Left lung (tissue), 14 donors: ENCODE results near the gene ACTL7A. TPM values are rescaled to one million over a fixed set of nuclear protein-coding genes. Genes with fewer than 3 reads are reported as not detected.

Experiments
- ATAC-seq: fragments of 200-7000 bp; cut with Tn5 transposase; one replicate; pipeline ENCODE4 v1.9.1; 2020; ENCODE audit warnings: moderate library complexity
- DNase-seq, 4 donors: peaks; one replicate each; pipeline ENCODE4 v3.0.0-alpha.2; 2013 to 2020
- H3K27ac ChIP-seq, 2 donors: fragments of 200-600 bp; sonication (generic) in 1 of 2; one replicate each; pipeline versions ENCODE4 v1.5.0 to v1.8.0; 2020 to 2021
- H3K27me3 ChIP-seq, 2 donors: fragments of 200-600 bp; sonication (generic) in 1 of 2; one replicate each; pipeline versions ENCODE4 v1.5.0 to v1.8.0; 2020 to 2021
- H3K36me3 ChIP-seq, 2 donors: fragments of 200-600 bp; sonication (generic) in 1 of 2; one replicate each; pipeline versions ENCODE4 v1.5.0 to v1.8.0; 2020 to 2021
- H3K4me1 ChIP-seq, 2 donors: fragments of 200-600 bp; one replicate each; pipeline ENCODE4 v1.8.0; 2021
- H3K4me3 ChIP-seq, 2 donors: fragments of 200-600 bp; sonication (generic) in 1 of 2; one replicate each; pipeline versions ENCODE4 v1.5.0 to v1.8.0; 2020 to 2021; ENCODE audit warnings: mild to moderate bottlenecking in 1 of 2
- H3K9me3 ChIP-seq, 2 donors: fragments of 200-600 bp; sonication (generic) in 1 of 2; one replicate each; pipeline versions ENCODE4 v1.5.0 to v1.8.0; 2020 to 2021
- intact Hi-C, 2 donors: fragments of 100-400 bp; cut with DNase I; formaldehyde crosslinking; loops; one replicate each; pipeline versions ENCODE4 v1.11.2 to v1.14.2; 2022
- long read RNA-seq, 12 donors: library from polyadenylated mRNA in 2 of 12; unstranded in 2 of 12; transcript quantifications; one replicate each; pipeline ENCODE4 v2.0.0 and lab custom pipeline, GENCODE V29; 2019 to 2026
- polyA plus RNA-seq, 6 donors: library from polyadenylated mRNA; unstranded; fragments of 120-200 nt; gene quantifications; one replicate each; pipeline ENCODE4 v1.2.1, GENCODE V29; 2013; ENCODE audit not compliant: insufficient read length in 6 of 6
- total RNA-seq, 2 donors: library from RNA; stranded (reverse); fragmentation: NEBNext Ultra II Directional; extraction: Animal tissue kit (Norgen Biotek cat#: 25700); gene quantifications; one replicate each; pipeline ENCODE4 v1.2.1, GENCODE V29; 2021
- TF ChIP-seq, protein P1 (sequence below), 2 donors: fragments of 200-600 bp; sonication (generic) in 1 of 2; IDR thresholded peaks; one replicate each; pipeline versions ENCODE4 v1.5.0 to v1.8.0; 2021; ENCODE audit warnings: antibody characterized with exemption in 2 of 2
- donor health status: DM: no; HTN: yes; CAD: no.
- donor health status: DM: no; HTN: no; CAD: no.

ACTL7A gene, protein sequence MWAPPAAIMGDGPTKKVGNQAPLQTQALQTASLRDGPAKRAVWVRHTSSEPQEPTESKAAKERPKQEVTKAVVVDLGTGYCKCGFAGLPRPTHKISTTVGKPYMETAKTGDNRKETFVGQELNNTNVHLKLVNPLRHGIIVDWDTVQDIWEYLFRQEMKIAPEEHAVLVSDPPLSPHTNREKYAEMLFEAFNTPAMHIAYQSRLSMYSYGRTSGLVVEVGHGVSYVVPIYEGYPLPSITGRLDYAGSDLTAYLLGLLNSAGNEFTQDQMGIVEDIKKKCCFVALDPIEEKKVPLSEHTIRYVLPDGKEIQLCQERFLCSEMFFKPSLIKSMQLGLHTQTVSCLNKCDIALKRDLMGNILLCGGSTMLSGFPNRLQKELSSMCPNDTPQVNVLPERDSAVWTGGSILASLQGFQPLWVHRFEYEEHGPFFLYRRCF
- total RNA-seq, result not detected
- polyA plus RNA-seq, result not detected
- long read RNA-seq, donor 1, result 0 reads
- long read RNA-seq, donor 2, result 0 reads
- long read RNA-seq, donor 3, result 0 reads
- long read RNA-seq, donor 4, result 0 reads
- long read RNA-seq, donor 5, result 0 reads
- long read RNA-seq, donor 6, result 0 reads
- long read RNA-seq, donor 7, result 0 reads
- long read RNA-seq, donor 8, result 0 reads
- long read RNA-seq, donor 9, result 0 reads
- long read RNA-seq, donor 10, result 0 reads
- long read RNA-seq, donor 11, partial matches to known transcripts, result 0 of 1 reads
- long read RNA-seq, donor 11, other reads (novel, unspliced or antisense), result 0 of 1 reads
- long read RNA-seq, donor 12, partial matches to known transcripts, result 62 of 67 reads
- long read RNA-seq, donor 12, other reads (novel, unspliced or antisense), result 5 of 67 reads

DNA sequence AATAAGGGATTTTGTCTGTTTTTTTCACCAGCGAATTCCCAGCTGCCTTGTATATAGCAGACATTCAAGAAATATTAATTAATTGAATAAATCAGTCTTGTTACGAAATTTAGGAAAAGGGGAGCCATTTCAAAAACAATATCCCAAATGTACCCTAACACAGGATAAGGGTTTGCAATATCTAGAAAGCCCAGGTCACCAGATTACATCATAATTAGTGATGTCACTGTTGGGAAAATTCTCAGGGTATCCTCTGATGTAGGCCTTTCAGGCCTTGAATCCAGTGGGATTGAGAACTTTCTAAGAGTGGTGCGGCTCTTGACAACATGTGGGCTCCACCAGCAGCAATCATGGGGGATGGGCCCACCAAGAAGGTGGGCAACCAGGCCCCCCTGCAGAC, at the start of gene ACTL7A:
TSS of gene ACTL7A (plus strand) at position 270 of the 400 bp plus-strand sequence. CDS start at position 327, 57 bp downstream.
- TF ChIP-seq, protein P1, sequence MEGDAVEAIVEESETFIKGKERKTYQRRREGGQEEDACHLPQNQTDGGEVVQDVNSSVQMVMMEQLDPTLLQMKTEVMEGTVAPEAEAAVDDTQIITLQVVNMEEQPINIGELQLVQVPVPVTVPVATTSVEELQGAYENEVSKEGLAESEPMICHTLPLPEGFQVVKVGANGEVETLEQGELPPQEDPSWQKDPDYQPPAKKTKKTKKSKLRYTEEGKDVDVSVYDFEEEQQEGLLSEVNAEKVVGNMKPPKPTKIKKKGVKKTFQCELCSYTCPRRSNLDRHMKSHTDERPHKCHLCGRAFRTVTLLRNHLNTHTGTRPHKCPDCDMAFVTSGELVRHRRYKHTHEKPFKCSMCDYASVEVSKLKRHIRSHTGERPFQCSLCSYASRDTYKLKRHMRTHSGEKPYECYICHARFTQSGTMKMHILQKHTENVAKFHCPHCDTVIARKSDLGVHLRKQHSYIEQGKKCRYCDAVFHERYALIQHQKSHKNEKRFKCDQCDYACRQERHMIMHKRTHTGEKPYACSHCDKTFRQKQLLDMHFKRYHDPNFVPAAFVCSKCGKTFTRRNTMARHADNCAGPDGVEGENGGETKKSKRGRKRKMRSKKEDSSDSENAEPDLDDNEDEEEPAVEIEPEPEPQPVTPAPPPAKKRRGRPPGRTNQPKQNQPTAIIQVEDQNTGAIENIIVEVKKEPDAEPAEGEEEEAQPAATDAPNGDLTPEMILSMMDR (IDR thresholded peaks at IDR 0.05), result no peak
- ATAC-seq (no peak), DNase-seq (no peak)
- no peaks in the 10 kb centered on the region for H3K36me3 ChIP-seq
- H3K27me3 ChIP-seq, result no peaks in the 10 kb centered on the region
- H3K4me3 ChIP-seq, result no peak within 1 kb of the TSS
- intact Hi-C loops, result no loop called here
- no peaks in the 10 kb centered on the region for H3K4me1 ChIP-seq
- no peaks in the 10 kb centered on the region for H3K9me3 ChIP-seq
- peak within 1 kb of the TSS in 1 of 2 donors; percentile 23 for H3K27ac ChIP-seq

DNA sequence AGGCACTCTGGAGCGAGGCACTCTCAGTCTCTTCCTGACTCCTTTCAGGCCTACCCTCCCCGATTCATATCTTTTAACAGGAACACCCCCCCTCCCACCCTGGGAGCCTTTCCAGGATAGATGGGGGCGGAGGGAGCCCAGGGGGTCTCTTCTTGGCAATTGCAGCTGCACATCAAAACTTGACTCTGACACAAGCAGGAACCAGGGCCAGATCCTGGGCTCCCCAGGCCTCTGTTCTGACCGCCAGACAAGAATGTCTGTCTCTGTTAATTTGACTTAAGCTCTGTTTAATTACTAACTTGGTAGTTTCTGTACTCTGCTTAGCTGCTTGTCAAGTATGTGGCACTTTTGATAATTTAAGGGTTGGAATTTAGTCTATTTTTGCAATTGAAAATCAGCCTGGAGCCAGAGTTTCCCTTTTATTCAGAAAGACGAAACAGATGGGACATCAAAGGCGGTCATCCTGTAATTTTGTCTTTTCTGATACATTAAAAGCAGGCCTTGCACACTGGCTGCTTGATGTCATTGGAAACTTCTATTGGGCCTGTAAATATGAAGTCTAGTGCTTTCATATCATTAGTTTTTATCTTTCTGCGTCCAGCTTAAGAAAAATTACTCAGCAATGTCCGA, 49.6 kb upstream of the ACTL7A start:
- no peak overlapping the region for H3K27ac ChIP-seq
- peaks cover 5 to 18% of the 10 kb centered on the region in 2 donors for H3K4me1 ChIP-seq
- peak in 2 of 4 donors; percentile 48 to 69 for DNase-seq
- H3K4me3 ChIP-seq, result no peak overlapping the region
- TF ChIP-seq, protein P1 (IDR thresholded peaks at IDR 0.05), result no peak
- ATAC-seq, result peak; percentile 53
- H3K36me3 ChIP-seq, result no peaks in the 10 kb centered on the region
- no peaks in the 10 kb centered on the region for H3K27me3 ChIP-seq
- no peaks in the 10 kb centered on the region for H3K9me3 ChIP-seq
- intact Hi-C loops, result no loop called here

DNA sequence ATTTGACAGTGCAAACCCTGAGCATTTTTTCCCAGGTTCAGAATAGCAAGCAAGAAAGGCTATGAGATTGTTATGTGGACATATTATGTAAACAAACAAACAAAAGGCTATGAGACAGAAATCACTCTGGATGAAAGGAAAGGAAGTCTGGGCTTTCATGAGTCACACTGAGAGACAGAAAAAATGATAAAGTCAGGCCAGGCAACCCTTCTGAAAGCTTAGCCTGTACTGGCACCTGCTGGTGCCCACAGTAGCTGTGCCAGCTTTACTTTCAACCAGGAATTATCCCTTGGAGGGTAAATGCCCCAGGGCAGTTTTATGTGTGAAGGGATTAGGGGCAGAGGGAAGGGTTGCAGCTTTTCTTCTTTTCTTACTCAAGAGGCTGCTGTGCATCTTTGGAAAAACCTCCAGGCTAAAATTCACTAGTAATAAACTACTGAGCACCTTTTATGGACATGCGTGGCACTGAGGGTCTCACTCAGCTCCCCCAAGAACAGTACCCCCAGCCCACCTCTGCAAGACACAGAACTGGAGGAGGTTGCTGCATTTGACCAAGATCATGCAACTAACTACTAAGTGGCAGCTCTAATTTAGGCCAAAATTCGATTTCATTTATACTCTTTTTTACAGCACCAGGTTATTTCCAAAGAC, 48.0 kb upstream of the ACTL7A start:
- no peaks in the 10 kb centered on the region for H3K27me3 ChIP-seq
- peak in 1 of 4 donors; percentile 16 for DNase-seq
- TF ChIP-seq, protein P1 (IDR thresholded peaks at IDR 0.05), result peak; percentile 15 to 38
- ATAC-seq, result peak; percentile 78
- H3K36me3 ChIP-seq, result no peaks in the 10 kb centered on the region
- peaks cover 5 to 18% of the 10 kb centered on the region in 2 donors for H3K4me1 ChIP-seq
- H3K9me3 ChIP-seq, result no peaks in the 10 kb centered on the region
- H3K27ac ChIP-seq, result no peak overlapping the region
- no peak overlapping the region for H3K4me3 ChIP-seq
- intact Hi-C loops, result no loop called here

DNA sequence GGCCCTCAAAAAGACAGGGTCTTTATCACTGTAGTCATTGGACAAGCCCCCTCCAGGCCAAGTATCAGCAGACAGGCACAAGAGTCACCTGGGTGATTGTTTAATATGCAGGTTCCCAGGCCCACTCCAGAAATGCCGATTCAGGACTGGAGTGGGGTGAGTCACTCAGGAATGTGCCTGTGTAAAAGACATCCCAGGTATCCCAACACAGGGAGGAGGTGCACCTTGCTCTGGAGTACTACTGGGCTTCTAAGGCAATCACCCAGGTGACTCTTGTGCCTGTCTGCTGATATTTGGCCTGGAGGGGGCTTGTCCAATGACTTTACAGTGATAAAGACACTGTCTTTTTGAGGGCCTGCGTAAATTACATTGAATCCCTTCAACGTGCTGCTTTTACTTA, 46.9 kb upstream of the ACTL7A start:
- H3K27me3 ChIP-seq, result no peaks in the 10 kb centered on the region
- TF ChIP-seq, protein P1 (IDR thresholded peaks at IDR 0.05), result no peak
- no peak overlapping the region for H3K4me3 ChIP-seq
- intact Hi-C loops, result no loop called here
- H3K9me3 ChIP-seq, result no peaks in the 10 kb centered on the region
- H3K4me1 ChIP-seq, result peaks cover 5 to 18% of the 10 kb centered on the region in 2 donors
- no peaks in the 10 kb centered on the region for H3K36me3 ChIP-seq
- ATAC-seq, result peak; percentile 81
- no peak overlapping the region for H3K27ac ChIP-seq
- DNase-seq, result peak in 1 of 4 donors; percentile 48
